Measurements from ENCODE around the gene RHOBTB3.

RHOBTB3 gene

GRCh38 chr5:95717439-95717838, 13.7 kb upstream of the RHOBTB3 start:
- no peaks in the 10 kb centered on the region for H3K9me3 ChIP-seq (ENCODE audit: control insufficient read depth, low read depth, low read length)
- no peaks in the 10 kb centered on the region for H3K36me3 ChIP-seq (ENCODE audit: control insufficient read depth, low read depth, low read length)
- H3K4me1 ChIP-seq (ENCODE audit: control insufficient read depth, low read depth, low read length) = peaks cover 6% of the 10 kb centered on the region
- H3K4me3 ChIP-seq (ENCODE audit: low read length) = no peak overlapping the region
- no peak overlapping the region for H3K27ac ChIP-seq (ENCODE audit: low read length)
- peaks cover 4% of the 10 kb centered on the region for H3K27me3 ChIP-seq (ENCODE audit: control insufficient read depth, insufficient read depth, low read length)
- no peak overlapping the region for H3K9ac ChIP-seq (ENCODE audit: low read length)

- no peaks in the 10 kb centered on the region for H3K27me3 ChIP-seq (ENCODE audit: control insufficient read depth, insufficient read depth, low read length)
- no peak overlapping the region for H3K4me3 ChIP-seq (ENCODE audit: low read length)
- no peaks in the 10 kb centered on the region for H3K36me3 ChIP-seq (ENCODE audit: control insufficient read depth, low read depth, low read length)
- H3K27ac ChIP-seq (ENCODE audit: low read length) = no peak overlapping the region
- H3K9me3 ChIP-seq (ENCODE audit: control insufficient read depth, low read depth, low read length) = no peaks in the 10 kb centered on the region
- H3K4me1 ChIP-seq (ENCODE audit: control insufficient read depth, low read depth, low read length) = peaks cover 4% of the 10 kb centered on the region
- no peak overlapping the region for H3K9ac ChIP-seq (ENCODE audit: low read length)
These were observed 12.9 kb upstream of the RHOBTB3 start for GRCh38 chr5:95718203-95718602.

GRCh38 chr5:95718738-95719137, 12.4 kb upstream of the RHOBTB3 start:
- no peak overlapping the region for H3K9ac ChIP-seq (ENCODE audit: low read length)
- no peaks in the 10 kb centered on the region for H3K27me3 ChIP-seq (ENCODE audit: control insufficient read depth, insufficient read depth, low read length)
- no peaks in the 10 kb centered on the region for H3K36me3 ChIP-seq (ENCODE audit: control insufficient read depth, low read depth, low read length)
- no peak overlapping the region for H3K27ac ChIP-seq (ENCODE audit: low read length)
- peaks cover 4% of the 10 kb centered on the region for H3K4me1 ChIP-seq (ENCODE audit: control insufficient read depth, low read depth, low read length)
- no peaks in the 10 kb centered on the region for H3K9me3 ChIP-seq (ENCODE audit: control insufficient read depth, low read depth, low read length)
- H3K4me3 ChIP-seq (ENCODE audit: low read length) = no peak overlapping the region

- Histone ChIP-seq H3K9ac (ENCODE audit: low read length) (no peak overlapping the region), H3K27me3 (ENCODE audit: control insufficient read depth, insufficient read depth, low read length) (no peaks in the 10 kb centered on the region), H3K27ac (ENCODE audit: low read length) (no peak overlapping the region), H3K9me3 (ENCODE audit: control insufficient read depth, low read depth, low read length) (no peaks in the 10 kb centered on the region), H3K36me3 (ENCODE audit: control insufficient read depth, low read depth, low read length) (no peaks in the 10 kb centered on the region), H3K4me3 (ENCODE audit: low read length) (no peak overlapping the region), H3K4me1 (ENCODE audit: control insufficient read depth, low read depth, low read length) (peaks cover 4% of the 10 kb centered on the region)
These were observed 10.9 kb upstream of the RHOBTB3 start for GRCh38 chr5:95720094-95720786.

GRCh38 chr5:95721582-95722295, 9.4 kb upstream of the RHOBTB3 start:
- no peak overlapping the region for H3K9ac ChIP-seq (ENCODE audit: low read length)
- no peaks in the 10 kb centered on the region for H3K27me3 ChIP-seq (ENCODE audit: control insufficient read depth, insufficient read depth, low read length)
- no peak overlapping the region for H3K27ac ChIP-seq (ENCODE audit: low read length)
- peaks cover 4% of the 10 kb centered on the region for H3K4me1 ChIP-seq (ENCODE audit: control insufficient read depth, low read depth, low read length)
- H3K36me3 ChIP-seq (ENCODE audit: control insufficient read depth, low read depth, low read length) = no peaks in the 10 kb centered on the region
- no peaks in the 10 kb centered on the region for H3K9me3 ChIP-seq (ENCODE audit: control insufficient read depth, low read depth, low read length)
- no peak overlapping the region for H3K4me3 ChIP-seq (ENCODE audit: low read length)

- Histone ChIP-seq H3K27me3 (ENCODE audit: control insufficient read depth, insufficient read depth, low read length) (peaks cover 11% of the 10 kb centered on the region), H3K9ac (ENCODE audit: low read length) (no peak overlapping the region), H3K4me1 (ENCODE audit: control insufficient read depth, low read depth, low read length) (no peaks in the 10 kb centered on the region), H3K4me3 (ENCODE audit: low read length) (no peak overlapping the region), H3K36me3 (ENCODE audit: control insufficient read depth, low read depth, low read length) (no peaks in the 10 kb centered on the region), H3K27ac (ENCODE audit: low read length) (no peak overlapping the region), H3K9me3 (ENCODE audit: control insufficient read depth, low read depth, low read length) (no peaks in the 10 kb centered on the region)
These were observed 7.3 kb upstream of the RHOBTB3 start for GRCh38 chr5:95723632-95724369.

- Histone ChIP-seq H3K27me3 (ENCODE audit: control insufficient read depth, insufficient read depth, low read length) (peaks cover 25% of the 10 kb centered on the region), H3K4me3 (ENCODE audit: low read length) (no peak overlapping the region), H3K4me1 (ENCODE audit: control insufficient read depth, low read depth, low read length) (peaks cover 3% of the 10 kb centered on the region), H3K9ac (ENCODE audit: low read length) (no peak overlapping the region), H3K9me3 (ENCODE audit: control insufficient read depth, low read depth, low read length) (no peaks in the 10 kb centered on the region), H3K36me3 (ENCODE audit: control insufficient read depth, low read depth, low read length) (no peaks in the 10 kb centered on the region), H3K27ac (ENCODE audit: low read length) (no peak overlapping the region)
These were observed 5.9 kb upstream of the RHOBTB3 start for GRCh38 chr5:95725071-95725820.

GRCh38 chr5:95725937-95726810, 5.0 kb upstream of the RHOBTB3 start:
- Histone ChIP-seq H3K9me3 (ENCODE audit: control insufficient read depth, low read depth, low read length) (no peaks in the 10 kb centered on the region), H3K27ac (ENCODE audit: low read length) (no peak overlapping the region), H3K27me3 (ENCODE audit: control insufficient read depth, insufficient read depth, low read length) (peaks cover 30% of the 10 kb centered on the region), H3K4me3 (ENCODE audit: low read length) (no peak overlapping the region), H3K36me3 (ENCODE audit: control insufficient read depth, low read depth, low read length) (no peaks in the 10 kb centered on the region), H3K4me1 (ENCODE audit: control insufficient read depth, low read depth, low read length) (peaks cover 6% of the 10 kb centered on the region), H3K9ac (ENCODE audit: low read length) (no peak overlapping the region)

- Histone ChIP-seq H3K9me3 (ENCODE audit: control insufficient read depth, low read depth, low read length) (no peaks in the 10 kb centered on the region), H3K36me3 (ENCODE audit: control insufficient read depth, low read depth, low read length) (no peaks in the 10 kb centered on the region), H3K27me3 (ENCODE audit: control insufficient read depth, insufficient read depth, low read length) (peaks cover 35% of the 10 kb centered on the region), H3K4me1 (ENCODE audit: control insufficient read depth, low read depth, low read length) (peaks cover 6% of the 10 kb centered on the region), H3K4me3 (ENCODE audit: low read length) (no peak overlapping the region), H3K9ac (ENCODE audit: low read length) (no peak overlapping the region), H3K27ac (ENCODE audit: low read length) (no peak overlapping the region)
These were observed 4.0 kb upstream of the RHOBTB3 start for GRCh38 chr5:95726811-95727763.

- Histone ChIP-seq H3K27ac (ENCODE audit: low read length) (no peak overlapping the region), H3K4me1 (ENCODE audit: control insufficient read depth, low read depth, low read length) (peaks cover 6% of the 10 kb centered on the region), H3K27me3 (ENCODE audit: control insufficient read depth, insufficient read depth, low read length) (peaks cover 42% of the 10 kb centered on the region), H3K36me3 (ENCODE audit: control insufficient read depth, low read depth, low read length) (no peaks in the 10 kb centered on the region), H3K4me3 (ENCODE audit: low read length) (no peak overlapping the region), H3K9me3 (ENCODE audit: control insufficient read depth, low read depth, low read length) (no peaks in the 10 kb centered on the region), H3K9ac (ENCODE audit: low read length) (no peak overlapping the region)
These were observed 3.4 kb upstream of the RHOBTB3 start for GRCh38 chr5:95727764-95728191.
